Left lung (tissue), 10 donors: ENCODE measurements around the gene ATG5. TPM values are rescaled to one million over a fixed set of nuclear protein-coding genes. Genes with fewer than 3 reads are reported as not detected.

Experiments used
- ATAC-seq: fragments of 200-7000 bp; cut with Tn5 transposase; one replicate; pipeline ENCODE4 v1.9.1; 2020; ENCODE audit warnings: moderate library complexity
- DNase-seq, 4 donors: peaks; one replicate each; pipeline ENCODE4 v3.0.0-alpha.2; 2013 to 2020
- H3K27ac ChIP-seq, 2 donors: fragments of 200-600 bp; sonication (generic) in 1 of 2; one replicate each; pipeline versions ENCODE4 v1.5.0 to v1.8.0; 2020 to 2021
- H3K27me3 ChIP-seq, 2 donors: fragments of 200-600 bp; sonication (generic) in 1 of 2; one replicate each; pipeline versions ENCODE4 v1.5.0 to v1.8.0; 2020 to 2021
- H3K36me3 ChIP-seq, 2 donors: fragments of 200-600 bp; sonication (generic) in 1 of 2; one replicate each; pipeline versions ENCODE4 v1.5.0 to v1.8.0; 2020 to 2021
- H3K4me1 ChIP-seq, 2 donors: fragments of 200-600 bp; one replicate each; pipeline ENCODE4 v1.8.0; 2021
- H3K4me3 ChIP-seq, 2 donors: fragments of 200-600 bp; sonication (generic) in 1 of 2; one replicate each; pipeline versions ENCODE4 v1.5.0 to v1.8.0; 2020 to 2021; ENCODE audit warnings: mild to moderate bottlenecking in 1 of 2
- H3K9me3 ChIP-seq, 2 donors: fragments of 200-600 bp; sonication (generic) in 1 of 2; one replicate each; pipeline versions ENCODE4 v1.5.0 to v1.8.0; 2020 to 2021
- intact Hi-C, 2 donors: fragments of 100-400 bp; cut with DNase I; formaldehyde crosslinking; loops; one replicate each; pipeline versions ENCODE4 v1.11.2 to v1.14.2; 2022
- polyA plus RNA-seq, 6 donors: library from polyadenylated mRNA; unstranded; fragments of 120-200 nt; gene quantifications; one replicate each; pipeline ENCODE4 v1.2.1, GENCODE V29; 2013; ENCODE audit not compliant: insufficient read length in 6 of 6
- total RNA-seq, 2 donors: library from RNA; stranded (reverse); fragmentation: NEBNext Ultra II Directional; extraction: Animal tissue kit (Norgen Biotek cat#: 25700); gene quantifications; one replicate each; pipeline ENCODE4 v1.2.1, GENCODE V29; 2021
- TF ChIP-seq, protein P1 (sequence below), 2 donors: fragments of 200-600 bp; sonication (generic) in 1 of 2; IDR thresholded peaks; one replicate each; pipeline versions ENCODE4 v1.5.0 to v1.8.0; 2021; ENCODE audit warnings: antibody characterized with exemption in 2 of 2
- donor health status: DM: no; HTN: yes; CAD: no.
- donor health status: DM: no; HTN: no; CAD: no.

The ATG5 gene
- total and polyA plus RNA-seq, 8 donors, result 30.9 to 42.1 (median 37.4) TPM

- intact Hi-C loops, result no loop called here
- TF ChIP-seq, protein P1, sequence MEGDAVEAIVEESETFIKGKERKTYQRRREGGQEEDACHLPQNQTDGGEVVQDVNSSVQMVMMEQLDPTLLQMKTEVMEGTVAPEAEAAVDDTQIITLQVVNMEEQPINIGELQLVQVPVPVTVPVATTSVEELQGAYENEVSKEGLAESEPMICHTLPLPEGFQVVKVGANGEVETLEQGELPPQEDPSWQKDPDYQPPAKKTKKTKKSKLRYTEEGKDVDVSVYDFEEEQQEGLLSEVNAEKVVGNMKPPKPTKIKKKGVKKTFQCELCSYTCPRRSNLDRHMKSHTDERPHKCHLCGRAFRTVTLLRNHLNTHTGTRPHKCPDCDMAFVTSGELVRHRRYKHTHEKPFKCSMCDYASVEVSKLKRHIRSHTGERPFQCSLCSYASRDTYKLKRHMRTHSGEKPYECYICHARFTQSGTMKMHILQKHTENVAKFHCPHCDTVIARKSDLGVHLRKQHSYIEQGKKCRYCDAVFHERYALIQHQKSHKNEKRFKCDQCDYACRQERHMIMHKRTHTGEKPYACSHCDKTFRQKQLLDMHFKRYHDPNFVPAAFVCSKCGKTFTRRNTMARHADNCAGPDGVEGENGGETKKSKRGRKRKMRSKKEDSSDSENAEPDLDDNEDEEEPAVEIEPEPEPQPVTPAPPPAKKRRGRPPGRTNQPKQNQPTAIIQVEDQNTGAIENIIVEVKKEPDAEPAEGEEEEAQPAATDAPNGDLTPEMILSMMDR (IDR thresholded peaks at IDR 0.05), result no peak
- ATAC-seq, result no peak
These were observed 100.0 kb downstream of the ATG5 start for GRCh38 chr6:106225581-106225980.

DNA sequence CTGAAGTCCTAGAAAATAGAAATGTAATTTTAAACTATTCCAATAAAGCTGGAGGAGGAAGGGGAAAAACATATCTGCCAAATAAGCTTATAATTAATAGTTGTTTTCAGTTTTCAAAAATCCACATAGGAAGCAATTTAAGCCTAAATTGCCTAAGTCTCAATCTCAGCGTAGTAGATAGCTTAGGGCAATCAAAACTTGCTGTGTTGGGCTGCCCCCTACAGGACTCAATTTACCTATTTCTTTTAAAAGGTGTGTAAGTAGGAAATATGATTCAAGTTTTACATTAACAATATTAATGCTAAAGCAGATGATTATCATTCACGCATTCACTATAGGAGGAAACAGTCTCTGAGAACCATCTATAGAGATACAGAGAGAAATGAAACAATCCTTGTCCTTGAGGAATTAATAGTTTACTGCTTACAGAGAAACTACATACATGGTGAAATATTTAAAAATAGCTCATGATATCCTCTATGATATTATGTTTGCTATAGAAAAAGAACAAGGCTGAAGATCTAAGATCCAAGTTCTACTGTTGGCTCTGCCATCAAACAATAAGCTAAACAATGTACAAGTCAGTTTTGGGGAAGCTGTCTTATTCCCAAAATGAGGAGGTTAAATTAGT, 102.1 kb downstream of the ATG5 start:
- Histone ChIP-seq H3K27ac (no peak overlapping the region), H3K4me1 (peaks cover 0 to 5% of the 10 kb centered on the region in 2 donors), H3K27me3 (no peaks in the 10 kb centered on the region), H3K4me3 (no peak overlapping the region), H3K9me3 (no peaks in the 10 kb centered on the region), H3K36me3 (no peaks in the 10 kb centered on the region)
- TF ChIP-seq, protein P1 (IDR thresholded peaks at IDR 0.05), result peak; percentile 55 to 56
- intact Hi-C loops, result no loop called here
- DNase-seq, result peak in 3 of 4 donors; percentile 40 to 68 (median 41)
- peak; percentile 84 for ATAC-seq

More at GRCh38 chr6:106225581-106225980, 100.0 kb downstream of the ATG5 start:
- Histone ChIP-seq H3K9me3 (no peaks in the 10 kb centered on the region), H3K4me1 (peaks cover 0 to 5% of the 10 kb centered on the region in 2 donors), H3K4me3 (no peak overlapping the region), H3K27ac (no peak overlapping the region), H3K27me3 (no peaks in the 10 kb centered on the region), H3K36me3 (no peaks in the 10 kb centered on the region)
- no peak for DNase-seq

DNA sequence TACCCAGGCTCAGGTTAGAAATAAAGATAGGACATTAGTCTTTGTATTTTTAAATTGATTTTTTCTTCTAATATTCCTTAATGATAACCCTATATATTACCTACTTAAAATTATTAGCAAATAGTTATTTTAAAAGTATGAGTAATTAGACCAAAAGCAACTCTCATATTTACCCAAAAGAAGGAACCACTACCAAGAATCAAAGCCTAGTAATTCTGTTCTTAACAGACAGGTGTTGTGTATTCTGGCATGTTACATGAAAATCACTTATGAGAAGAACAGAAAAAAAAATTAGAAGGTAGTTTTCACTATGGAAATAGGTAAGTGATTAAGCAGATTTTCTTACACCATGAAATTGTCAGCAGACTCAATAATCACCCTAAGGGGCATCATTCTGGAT, 105.1 kb downstream of the ATG5 start:
- Histone ChIP-seq H3K27ac (no peak overlapping the region), H3K27me3 (no peaks in the 10 kb centered on the region), H3K36me3 (no peaks in the 10 kb centered on the region), H3K4me1 (peaks cover 0 to 5% of the 10 kb centered on the region in 2 donors), H3K9me3 (no peaks in the 10 kb centered on the region), H3K4me3 (no peak overlapping the region)
- intact Hi-C loops, result no loop called here
- TF ChIP-seq, protein P1 (IDR thresholded peaks at IDR 0.05), result no peak
- DNase-seq (no peak), ATAC-seq (no peak)

GRCh38 chr6:106216527-106216926, 109.0 kb downstream of the ATG5 start:
- Histone ChIP-seq H3K4me3 (no peak overlapping the region), H3K9me3 (no peaks in the 10 kb centered on the region), H3K36me3 (no peaks in the 10 kb centered on the region), H3K27ac (no peak overlapping the region), H3K4me1 (peaks cover 6 to 9% of the 10 kb centered on the region in 2 donors), H3K27me3 (no peaks in the 10 kb centered on the region)
- intact Hi-C loops, result no loop called here
- TF ChIP-seq, protein P1 (IDR thresholded peaks at IDR 0.05), result no peak
- DNase-seq, result no peak
- ATAC-seq, result no peak

DNA sequence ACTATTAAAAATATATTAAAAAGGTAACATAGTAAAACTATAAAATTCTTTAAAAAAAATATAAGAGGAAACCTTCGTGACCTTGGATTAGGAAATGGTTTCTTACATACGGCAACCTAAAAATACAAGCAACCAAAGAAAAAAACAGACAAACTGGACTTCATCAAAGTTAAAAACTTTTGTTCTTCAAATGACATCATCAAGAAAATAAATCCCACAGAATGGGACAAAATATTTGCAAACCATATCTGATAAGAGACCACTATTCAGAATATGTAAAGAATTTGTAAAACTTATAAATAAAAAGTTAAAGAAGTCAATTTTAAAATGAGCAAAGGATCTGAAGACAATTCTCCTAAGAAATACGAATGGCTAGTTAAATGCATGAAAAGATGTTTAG, 110.0 kb downstream of the ATG5 start:
- TF ChIP-seq, protein P1 (IDR thresholded peaks at IDR 0.05), result no peak
- Histone ChIP-seq H3K4me3 (no peak overlapping the region), H3K27me3 (no peaks in the 10 kb centered on the region), H3K9me3 (no peaks in the 10 kb centered on the region), H3K36me3 (no peaks in the 10 kb centered on the region), H3K27ac (no peak overlapping the region), H3K4me1 (peaks cover 6 to 9% of the 10 kb centered on the region in 2 donors)
- intact Hi-C loops, result no loop called here
- no peak for DNase-seq
- ATAC-seq, result no peak
